ENCODE measurements around the gene SEMA3D. TPM values are rescaled to one million over a fixed set of nuclear protein-coding genes. Genes with fewer than 3 reads are reported as not detected.

Gene SEMA3D
- total RNA-seq, 2 donors from 2014 or later = not detected

GRCh38 chr7:84970670-84971069 lies 216.2 kb downstream of the SEMA3D start:
- no peaks in the 10 kb centered on the region for H3K4me1 Mint-ChIP-seq
- H3K9me3 Mint-ChIP-seq = peaks cover 7% of the 10 kb centered on the region
- no peak for ATAC-seq (replicated peaks)
- H3K27ac Mint-ChIP-seq = no peak overlapping the region
- no peaks in the 10 kb centered on the region for H3K27me3 Mint-ChIP-seq
- no peaks in the 10 kb centered on the region for H3K36me3 Mint-ChIP-seq (ENCODE audit: low read depth)
- H3K4me3 Mint-ChIP-seq = no peak overlapping the region

- H3K9me3 Mint-ChIP-seq = peaks cover 7% of the 10 kb centered on the region
- H3K36me3 Mint-ChIP-seq (ENCODE audit: low read depth) = no peaks in the 10 kb centered on the region
- no peak for ATAC-seq (replicated peaks)
- H3K27ac Mint-ChIP-seq = no peak overlapping the region
- H3K4me1 Mint-ChIP-seq = no peaks in the 10 kb centered on the region
- H3K27me3 Mint-ChIP-seq = no peaks in the 10 kb centered on the region
- no peak overlapping the region for H3K4me3 Mint-ChIP-seq
Measured at GRCh38 chr7:84953234-84953633, 233.6 kb downstream of the SEMA3D start.

- Mint-ChIP-seq H3K4me3 (no peak overlapping the region), H3K36me3 (ENCODE audit: low read depth) (no peaks in the 10 kb centered on the region), H3K27ac (no peak overlapping the region), H3K27me3 (no peaks in the 10 kb centered on the region), H3K9me3 (peaks cover 7% of the 10 kb centered on the region), H3K4me1 (no peaks in the 10 kb centered on the region)
- no peak for ATAC-seq (replicated peaks)
Measured at GRCh38 chr7:84950836-84951235, 236.0 kb downstream of the SEMA3D start.

GRCh38 chr7:84949501-84949900 lies 237.4 kb downstream of the SEMA3D start:
- Mint-ChIP-seq H3K36me3 (ENCODE audit: low read depth) (no peaks in the 10 kb centered on the region), H3K4me3 (no peak overlapping the region), H3K4me1 (no peaks in the 10 kb centered on the region), H3K27ac (no peak overlapping the region), H3K27me3 (no peaks in the 10 kb centered on the region), H3K9me3 (peaks cover 7% of the 10 kb centered on the region)
- no peak for ATAC-seq (replicated peaks)

- no peaks in the 10 kb centered on the region for H3K36me3 Mint-ChIP-seq (ENCODE audit: low read depth)
- H3K4me1 Mint-ChIP-seq = no peaks in the 10 kb centered on the region
- no peak overlapping the region for H3K27ac Mint-ChIP-seq
- no peak overlapping the region for H3K4me3 Mint-ChIP-seq
- no peak for ATAC-seq (replicated peaks)
- H3K9me3 Mint-ChIP-seq = peaks cover 7% of the 10 kb centered on the region
- no peaks in the 10 kb centered on the region for H3K27me3 Mint-ChIP-seq
Measured at GRCh38 chr7:84949067-84949466, 237.8 kb downstream of the SEMA3D start.

- Mint-ChIP-seq H3K27me3 (no peaks in the 10 kb centered on the region), H3K4me3 (no peak overlapping the region)
Measured at GRCh38 chr7:84948634-84949033, 238.2 kb downstream of the SEMA3D start.

GRCh38 chr7:84946549-84946948 lies 240.3 kb downstream of the SEMA3D start:
- no peak overlapping the region for H3K4me3 Mint-ChIP-seq
- ATAC-seq (replicated peaks) = no peak

More at GRCh38 chr7:84948634-84949033, 238.2 kb downstream of the SEMA3D start:
- peaks cover 5% of the 10 kb centered on the region for H3K9me3 Mint-ChIP-seq
- H3K36me3 Mint-ChIP-seq (ENCODE audit: low read depth) = no peaks in the 10 kb centered on the region
- H3K4me1 Mint-ChIP-seq = no peaks in the 10 kb centered on the region
- ATAC-seq (replicated peaks) = no peak
- no peak overlapping the region for H3K27ac Mint-ChIP-seq

More at GRCh38 chr7:84946549-84946948, 240.3 kb downstream of the SEMA3D start:
- no peaks in the 10 kb centered on the region for H3K36me3 Mint-ChIP-seq (ENCODE audit: low read depth)
- H3K27ac Mint-ChIP-seq = no peak overlapping the region
- peaks cover 4% of the 10 kb centered on the region for H3K9me3 Mint-ChIP-seq
- H3K4me1 Mint-ChIP-seq = no peaks in the 10 kb centered on the region
- H3K27me3 Mint-ChIP-seq = no peaks in the 10 kb centered on the region

All from activated T-helper 17 cell treated with anti-CD3 and anti-CD28 coated beads, Interleukin-2, amount 50 U/mL, for 72 hours (primary cell).